Type B pancreatic cell (in vitro differentiated cells): ENCODE data around the gene FMNL2. TPM values are rescaled to one million over a fixed set of nuclear protein-coding genes. Genes with fewer than 3 reads are reported as not detected.

Source experiments
- DNase-seq: peaks from one replicate; pipeline ENCODE4 v3.0.0; 2021; ENCODE audit warnings: mixed read lengths; ENCODE audit not compliant: unreplicated experiment; ENCODE audit errors: extremely low spot score
- H3K27ac Mint-ChIP-seq: 2 replicates; pipeline ENCODE4 v1.8.0; 2021; ENCODE audit warnings: mild to moderate bottlenecking, mixed read lengths
- H3K27me3 Mint-ChIP-seq: 2 replicates; pipeline ENCODE4 v1.8.0; 2021; ENCODE audit warnings: mixed read lengths
- H3K36me3 Mint-ChIP-seq: 2 replicates; pipeline ENCODE4 v1.8.0; 2021; ENCODE audit warnings: mixed read lengths
- H3K4me1 Mint-ChIP-seq: one replicate; pipeline ENCODE4 v1.8.0; 2021; ENCODE audit warnings: mixed read lengths; ENCODE audit not compliant: unreplicated experiment
- H3K4me3 Mint-ChIP-seq: 2 replicates; pipeline ENCODE4 v1.8.0; 2021; ENCODE audit warnings: mild to moderate bottlenecking, mixed read lengths
- H3K9me3 Mint-ChIP-seq: 2 replicates; pipeline ENCODE4 v1.8.0; 2021; ENCODE audit warnings: mixed read lengths
- total RNA-seq: library from RNA; stranded (reverse); gene quantifications from 2 replicates; pipeline ENCODE4 v1.2.1, GENCODE V29; 2021; ENCODE audit warnings: low replicate concordance
- TF ChIP-seq, protein P1 (sequence below): fragments of 200-600 bp; sonication (generic); conservative IDR thresholded peaks from 2 replicates; pipeline ENCODE4 v1.5.0; 2021; ENCODE audit warnings: antibody characterized with exemption, mild to moderate bottlenecking

Gene FMNL2
- total RNA-seq, 1 donor from 2014 or later: 62.1 TPM

DNA sequence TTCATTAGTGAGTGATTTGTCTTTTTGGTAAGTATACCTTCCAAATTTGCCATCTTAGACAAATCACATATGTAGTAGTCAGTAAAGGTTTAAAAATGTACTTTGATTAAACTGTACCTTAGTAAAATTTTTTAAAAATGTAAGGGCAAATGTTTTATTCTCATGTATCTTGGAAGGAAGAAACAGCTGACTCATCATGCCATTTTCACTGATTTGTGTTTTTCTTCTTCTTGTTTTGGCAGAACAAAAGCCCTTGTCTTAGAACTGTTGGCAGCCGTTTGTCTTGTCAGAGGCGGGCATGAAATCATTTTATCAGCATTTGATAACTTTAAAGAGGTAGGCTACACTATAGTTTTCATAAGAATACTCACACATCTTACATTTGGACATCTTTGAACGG is 245.7 kb downstream of the FMNL2 start:
- Mint-ChIP-seq H3K36me3 (peaks cover 23% of the 10 kb centered on the region), H3K27me3 (no peaks in the 10 kb centered on the region), H3K27ac (no peak overlapping the region), H3K4me3 (no peak overlapping the region), H3K4me1 (no peaks in the 10 kb centered on the region), H3K9me3 (no peaks in the 10 kb centered on the region)
- no peak for DNase-seq
- TF ChIP-seq, protein P1, sequence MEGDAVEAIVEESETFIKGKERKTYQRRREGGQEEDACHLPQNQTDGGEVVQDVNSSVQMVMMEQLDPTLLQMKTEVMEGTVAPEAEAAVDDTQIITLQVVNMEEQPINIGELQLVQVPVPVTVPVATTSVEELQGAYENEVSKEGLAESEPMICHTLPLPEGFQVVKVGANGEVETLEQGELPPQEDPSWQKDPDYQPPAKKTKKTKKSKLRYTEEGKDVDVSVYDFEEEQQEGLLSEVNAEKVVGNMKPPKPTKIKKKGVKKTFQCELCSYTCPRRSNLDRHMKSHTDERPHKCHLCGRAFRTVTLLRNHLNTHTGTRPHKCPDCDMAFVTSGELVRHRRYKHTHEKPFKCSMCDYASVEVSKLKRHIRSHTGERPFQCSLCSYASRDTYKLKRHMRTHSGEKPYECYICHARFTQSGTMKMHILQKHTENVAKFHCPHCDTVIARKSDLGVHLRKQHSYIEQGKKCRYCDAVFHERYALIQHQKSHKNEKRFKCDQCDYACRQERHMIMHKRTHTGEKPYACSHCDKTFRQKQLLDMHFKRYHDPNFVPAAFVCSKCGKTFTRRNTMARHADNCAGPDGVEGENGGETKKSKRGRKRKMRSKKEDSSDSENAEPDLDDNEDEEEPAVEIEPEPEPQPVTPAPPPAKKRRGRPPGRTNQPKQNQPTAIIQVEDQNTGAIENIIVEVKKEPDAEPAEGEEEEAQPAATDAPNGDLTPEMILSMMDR: no peak

DNA sequence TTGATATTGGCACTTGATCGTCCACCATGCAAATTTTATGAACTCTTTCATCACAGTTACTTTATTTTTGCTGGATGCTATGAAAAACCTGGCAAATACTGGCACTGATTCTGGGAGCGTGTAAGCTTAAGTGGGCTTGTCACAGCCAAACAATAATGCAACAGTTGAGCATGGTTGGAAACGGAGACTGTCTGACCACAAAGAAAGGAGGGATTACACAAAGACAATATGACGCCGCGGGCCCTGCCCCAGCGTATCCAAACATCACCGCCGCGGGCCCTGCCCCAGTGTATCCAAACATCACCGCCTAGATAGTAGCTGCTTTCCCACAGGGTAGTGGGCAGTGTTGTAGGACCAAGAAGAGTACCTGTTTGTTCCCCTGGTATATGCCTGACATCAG is 246.4 kb downstream of the FMNL2 start:
- no peaks in the 10 kb centered on the region for H3K9me3 Mint-ChIP-seq
- H3K36me3 Mint-ChIP-seq: peaks cover 24% of the 10 kb centered on the region
- H3K4me1 Mint-ChIP-seq: peaks cover 6% of the 10 kb centered on the region
- H3K27ac Mint-ChIP-seq: no peak overlapping the region
- H3K27me3 Mint-ChIP-seq: no peaks in the 10 kb centered on the region
- no peak overlapping the region for H3K4me3 Mint-ChIP-seq
- TF ChIP-seq, protein P1: no peak
- no peak for DNase-seq

DNA sequence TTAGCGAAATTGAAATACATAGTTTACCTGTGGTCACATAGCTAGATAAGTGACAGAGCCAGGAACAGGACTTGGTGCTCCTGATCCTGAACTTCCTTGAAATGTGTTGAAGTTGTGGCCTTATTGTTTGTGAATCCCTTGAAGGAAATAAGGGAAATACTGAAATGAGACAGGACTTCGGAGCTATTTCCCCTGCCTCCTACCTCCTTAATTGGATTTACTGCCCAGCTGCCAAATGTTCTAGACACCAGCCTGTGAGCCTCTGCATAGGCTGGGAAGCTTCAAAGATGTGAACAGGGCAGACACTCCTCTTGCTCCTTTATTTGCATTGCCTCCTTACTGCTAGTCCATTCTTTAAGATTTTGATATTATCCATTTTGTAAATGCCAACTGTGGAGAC is 247.1 kb downstream of the FMNL2 start:
- Mint-ChIP-seq H3K4me3 (no peak overlapping the region), H3K9me3 (no peaks in the 10 kb centered on the region), H3K4me1 (peaks cover 9% of the 10 kb centered on the region), H3K36me3 (peaks cover 31% of the 10 kb centered on the region), H3K27ac (no peak overlapping the region), H3K27me3 (no peaks in the 10 kb centered on the region)
- TF ChIP-seq, protein P1: no peak
- no peak for DNase-seq

DNA sequence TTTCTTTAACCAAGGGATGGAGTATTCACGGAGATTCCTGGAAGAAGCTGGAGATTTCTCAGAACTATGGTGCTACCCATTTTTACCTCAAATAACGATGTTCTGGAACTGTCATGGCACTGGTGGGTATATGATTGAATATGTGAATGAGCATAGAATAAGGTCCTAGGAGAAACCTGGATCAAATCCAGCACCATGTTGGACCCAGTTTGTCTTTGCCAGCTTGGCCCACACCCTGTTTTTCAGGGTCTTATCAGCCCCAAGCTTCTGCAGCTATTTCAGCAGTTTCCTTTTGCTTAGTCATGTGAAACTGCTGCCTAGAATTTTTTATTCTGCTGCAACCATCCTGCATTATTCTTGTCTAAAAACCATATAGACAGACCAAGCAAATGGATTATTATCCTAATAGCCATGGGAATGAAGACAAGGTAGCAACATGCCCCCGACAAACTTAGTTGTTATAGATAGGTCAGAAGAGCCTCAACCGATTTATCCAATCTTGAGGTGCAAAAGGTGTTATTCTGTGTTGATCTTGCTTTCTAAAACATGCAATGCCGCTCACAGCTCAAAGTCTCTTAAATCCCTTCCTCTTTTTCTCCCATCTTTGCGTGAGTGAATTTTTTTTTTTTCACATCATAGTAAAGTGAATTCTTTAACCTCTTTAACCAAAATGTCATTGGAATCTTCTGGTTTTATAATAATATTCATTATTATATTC is 248.7 kb downstream of the FMNL2 start:
- TF ChIP-seq, protein P1: no peak
- peaks cover 9% of the 10 kb centered on the region for H3K4me1 Mint-ChIP-seq

DNA sequence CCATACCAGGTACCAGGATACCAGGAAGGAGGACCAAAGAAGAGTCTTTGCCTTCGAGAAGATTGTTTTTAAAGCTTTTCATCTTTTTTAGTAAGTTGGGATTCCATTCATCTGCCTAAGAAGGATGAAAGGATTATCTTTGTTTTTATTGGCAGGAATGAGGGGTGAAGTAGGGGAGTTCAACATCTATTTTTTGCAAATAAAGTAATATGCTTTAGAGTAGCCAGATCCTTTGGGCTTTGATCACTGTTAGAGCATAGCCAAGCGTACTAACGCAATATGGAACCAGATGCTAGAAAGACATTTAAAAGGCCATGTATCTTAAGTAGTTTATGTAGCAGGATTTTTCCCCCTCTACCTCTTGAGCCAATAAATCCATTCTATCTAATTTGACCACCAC is 249.3 kb downstream of the FMNL2 start:
- Mint-ChIP-seq H3K27ac (no peak overlapping the region), H3K36me3 (peaks cover 40% of the 10 kb centered on the region), H3K4me1 (peaks cover 9% of the 10 kb centered on the region), H3K4me3 (no peak overlapping the region), H3K9me3 (no peaks in the 10 kb centered on the region), H3K27me3 (no peaks in the 10 kb centered on the region)
- no peak for DNase-seq
- TF ChIP-seq, protein P1: no peak

More for the DNA sequence above, 248.7 kb downstream of the FMNL2 start:
- H3K9me3 Mint-ChIP-seq: no peaks in the 10 kb centered on the region
- DNase-seq: no peak
- H3K27ac Mint-ChIP-seq: no peak overlapping the region
- H3K4me3 Mint-ChIP-seq: no peak overlapping the region
- no peaks in the 10 kb centered on the region for H3K27me3 Mint-ChIP-seq
- peaks cover 40% of the 10 kb centered on the region for H3K36me3 Mint-ChIP-seq
